ENCODE data around the gene SHKBP1. TPM values are rescaled to one million over a fixed set of nuclear protein-coding genes. Genes with fewer than 3 reads are reported as not detected.

SHKBP1 gene
- total and polyA plus RNA-seq, 2 of the 8 experiments (the other 6 are each of a cell fraction or from before 2014, with no cell fraction given): 74.6 to 98.8 TPM

GRCh38 chr19:40609561-40610395 is 33.1 kb downstream of the SHKBP1 start:
- Histone ChIP-seq H4K5ac (ENCODE audit: insufficient read length, low read depth, low read length) (no peak overlapping the region), H2BK15ac (ENCODE audit: low read length) (no peak overlapping the region), H3K23ac (ENCODE audit: insufficient read length) (no peak overlapping the region), H3K4me3 (ENCODE audit: extremely low read depth in 1 of 4, insufficient read depth in 2 of 4, low read depth in 3 of 4, low read length in 4 of 4) (peak overlapping the region; percentile 44 to 67 (median 56)), H3K27me3 (replicated peaks in 1 of 4; ENCODE audit: control insufficient read depth in 3 of 4, extremely low read depth in 1 of 4, insufficient read depth in 3 of 4, low read length in 3 of 4) (peaks cover 2 to 57% (median 54%) of the 10 kb centered on the region in 4 experiments), H2BK12ac (ENCODE audit: low read depth, low read length) (0 out of 2 replicates have a peak overlapping the region, but pooled peaks have one; percentile 29), H2AK5ac (ENCODE audit: low read depth, low read length) (no peak overlapping the region), H2BK20ac (ENCODE audit: low read length) (no peak overlapping the region), H3K36me3 (ENCODE audit: control insufficient read depth in 2 of 4, insufficient read depth in 4 of 4, low read length in 3 of 4) (no peaks in the 10 kb centered on the region; a peak in 1 of 8 replicates), H4K20me1 (replicated peaks in 1 of 2; ENCODE audit: control insufficient read depth in 1 of 2, insufficient read depth in 2 of 2, low read length in 2 of 2) (peaks cover 7% of the 10 kb centered on the region in 2 experiments), H3K23me2 (ENCODE audit: low read depth, low read length) (peaks cover 35% of the 10 kb centered on the region), H2AFZ (ENCODE audit: low read length) (no peak overlapping the region), H3K18ac (ENCODE audit: extremely low read depth, low read length) (peak overlapping the region; percentile 32; the same call in 1 of the 2 replicates), H3K79me1 (ENCODE audit: low read depth, low read length) (0 out of 2 replicates have a peak, but pooled peaks cover under 1% of the 10 kb centered on the region), H4K91ac (replicated peaks; ENCODE audit: insufficient read length, low read length) (no peak overlapping the region), H4K8ac (ENCODE audit: extremely low read depth, insufficient read depth, low read length) (peak overlapping the region; percentile 51), H3K27ac (ENCODE audit: low read depth, low read length) (no peak overlapping the region), H3K4ac (replicated peaks; ENCODE audit: insufficient read length, low read depth, low read length) (peak overlapping the region; percentile 83), H2BK5ac (ENCODE audit: low read depth, low read length) (peak overlapping the region; percentile 63; the same call in 1 of the 2 replicates), H3K4me1 (replicated peaks in 1 of 4; ENCODE audit: control insufficient read depth in 3 of 4, insufficient read depth in 4 of 4, low read length in 3 of 4) (peaks cover 3 to 22% (median 17%) of the 10 kb centered on the region in 4 experiments), H3K79me2 (ENCODE audit: control insufficient read depth in 1 of 2, insufficient read depth in 2 of 2, low read length in 2 of 2) (no peaks in the 10 kb centered on the region), H3K56ac (replicated peaks; ENCODE audit: insufficient read length, low read depth, low read length) (no peak overlapping the region), H3K14ac (ENCODE audit: insufficient read length) (no peak overlapping the region), H3K9me3 (ENCODE audit: insufficient read depth in 2 of 2, low read depth in 1 of 2, low read length in 1 of 2) (no peaks in the 10 kb centered on the region), H3K4me2 (ENCODE audit: insufficient read depth in 1 of 2, low read depth in 2 of 2, low read length in 2 of 2) (peak overlapping the region; percentile 66 to 99), H2BK120ac (replicated peaks; ENCODE audit: low read depth, low read length) (no peak overlapping the region), H3K9ac (replicated peaks in 1 of 4; ENCODE audit: extremely low read depth in 1 of 4, low read depth in 3 of 4, low read length in 3 of 4) (no peak overlapping the region)
- 6% methylated on average over 29 of the region's 50 CpGs; no CpG with 5 or more reads in 1 of the 2 experiments for WGBS, 2 experiments (ENCODE audit: extremely low coverage in 1 of 2, insufficient coverage in 1 of 2, insufficient read length in 1 of 2, insufficient replicate concordance in 2 of 2, low coverage in 1 of 2, low lambda C conversion rate in 2 of 2, missing lambda C conversion rate in 1 of 2)
- ChIA-PET CTCF (ENCODE audit: partially characterized antibody) (interaction anchor here (1.1 to 2.6 kb wide), 6 partner anchors 8 to 100 kb away, joined by 3 to 14 read pairs (median 4); partner anchors contain the start of gene LTBP4), POLR2A (ENCODE audit: partially characterized antibody) (interaction anchor here (0.8 to 1.3 kb wide), 6 partner anchors 9 to 191 kb away, joined by 3 to 5 read pairs (median 3); no protein-coding TSS in a partner anchor)
- FAIRE-seq (no peak), DNase-seq (ENCODE audit: low read depth in 1 of 2, low spot score in 2 of 2) (peak in 1 of 2 experiments; percentile 99)
- TF ChIP-seq TAF7 (optimal IDR thresholded peaks at IDR 0.05; ENCODE audit: borderline replicate concordance, low read depth, low read length): no peak
- TF ChIP-seq NANOG (IDR thresholded peaks at IDR 0.05; ENCODE audit: insufficient read depth, low read depth, low read length, poor library complexity, severe bottlenecking): no peak
- no peak for TF ChIP-seq ATF2 (IDR thresholded peaks at IDR 0.05; ENCODE audit: low read length)
- TF ChIP-seq MAX (IDR thresholded peaks at IDR 0.05): 0 out of 2 replicates have a peak, but pooled peaks have one; percentile 7
- no peak for TF ChIP-seq RXRA (IDR thresholded peaks at IDR 0.05; ENCODE audit: insufficient read depth, low read depth, low read length)
- TF ChIP-seq TAF1 (IDR thresholded peaks at IDR 0.05; ENCODE audit: low read depth, low read length): 0 out of 2 replicates have a peak, but pooled peaks have one; percentile 18
- TF ChIP-seq POLR2A (IDR thresholded peaks at IDR 0.05; ENCODE audit: control extremely low read depth in 1 of 2, low read depth in 2 of 2, low read length in 2 of 2): no peak
- 0 out of 4 replicates have a peak, but pooled peaks of 1 of the 2 experiments have one; percentile 31 for TF ChIP-seq SIN3A (conservative IDR thresholded peaks at IDR 0.05 in 1 of 2, IDR thresholded peaks at IDR 0.05 in 1 of 2; ENCODE audit: low read depth in 1 of 2, low read length in 2 of 2)
